ENCODE results near the gene ISG20L2.

ISG20L2 gene

DNA sequence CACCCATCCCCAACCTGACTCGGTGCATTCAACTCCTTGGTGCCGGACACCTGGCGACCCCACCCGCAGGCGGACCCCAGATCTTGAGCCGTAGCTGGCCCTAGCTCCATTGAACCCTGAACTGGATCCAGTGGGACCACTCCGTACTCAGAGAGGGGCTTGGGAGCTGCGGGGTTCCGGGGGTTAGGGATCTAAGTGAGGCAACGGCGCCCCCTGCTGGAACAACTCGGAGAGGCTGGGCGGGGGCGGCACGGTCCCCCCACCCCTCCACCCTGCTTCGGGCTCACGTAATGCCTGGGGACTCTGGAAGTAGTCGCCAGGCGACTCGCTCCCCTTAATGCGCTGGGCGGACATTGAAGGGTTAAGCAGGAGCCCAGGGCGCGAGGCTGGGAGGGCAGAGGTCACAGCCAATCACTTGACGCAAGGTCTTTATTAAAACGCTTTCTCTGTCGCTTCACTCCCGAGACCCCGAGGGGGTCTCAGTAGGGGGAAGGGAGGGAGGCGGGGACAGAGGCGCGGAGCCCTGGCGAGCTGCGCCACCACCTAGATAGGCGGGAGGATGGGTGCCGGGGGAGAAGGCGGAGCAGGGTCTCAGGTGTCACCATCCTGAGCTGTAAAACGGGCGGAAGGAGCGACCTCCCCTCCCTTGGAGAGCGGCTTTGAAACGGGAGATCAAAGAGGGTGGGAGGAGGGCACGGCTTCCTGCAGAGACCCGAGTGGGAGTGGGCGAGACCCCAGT lies 22.5 kb downstream of the ISG20L2 start:
- TF ChIP-seq, protein P1, sequence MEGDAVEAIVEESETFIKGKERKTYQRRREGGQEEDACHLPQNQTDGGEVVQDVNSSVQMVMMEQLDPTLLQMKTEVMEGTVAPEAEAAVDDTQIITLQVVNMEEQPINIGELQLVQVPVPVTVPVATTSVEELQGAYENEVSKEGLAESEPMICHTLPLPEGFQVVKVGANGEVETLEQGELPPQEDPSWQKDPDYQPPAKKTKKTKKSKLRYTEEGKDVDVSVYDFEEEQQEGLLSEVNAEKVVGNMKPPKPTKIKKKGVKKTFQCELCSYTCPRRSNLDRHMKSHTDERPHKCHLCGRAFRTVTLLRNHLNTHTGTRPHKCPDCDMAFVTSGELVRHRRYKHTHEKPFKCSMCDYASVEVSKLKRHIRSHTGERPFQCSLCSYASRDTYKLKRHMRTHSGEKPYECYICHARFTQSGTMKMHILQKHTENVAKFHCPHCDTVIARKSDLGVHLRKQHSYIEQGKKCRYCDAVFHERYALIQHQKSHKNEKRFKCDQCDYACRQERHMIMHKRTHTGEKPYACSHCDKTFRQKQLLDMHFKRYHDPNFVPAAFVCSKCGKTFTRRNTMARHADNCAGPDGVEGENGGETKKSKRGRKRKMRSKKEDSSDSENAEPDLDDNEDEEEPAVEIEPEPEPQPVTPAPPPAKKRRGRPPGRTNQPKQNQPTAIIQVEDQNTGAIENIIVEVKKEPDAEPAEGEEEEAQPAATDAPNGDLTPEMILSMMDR (IDR thresholded peaks at IDR 0.05; ENCODE audit: insufficient read depth, low read depth, low read length, missing control alignments): peak; percentile 77
- H3K4me3 ChIP-seq (ENCODE audit: low read depth, low read length): peak overlapping the region; percentile 50
- DNase-seq (ENCODE audit: low read depth): peak; percentile 54

DNA sequence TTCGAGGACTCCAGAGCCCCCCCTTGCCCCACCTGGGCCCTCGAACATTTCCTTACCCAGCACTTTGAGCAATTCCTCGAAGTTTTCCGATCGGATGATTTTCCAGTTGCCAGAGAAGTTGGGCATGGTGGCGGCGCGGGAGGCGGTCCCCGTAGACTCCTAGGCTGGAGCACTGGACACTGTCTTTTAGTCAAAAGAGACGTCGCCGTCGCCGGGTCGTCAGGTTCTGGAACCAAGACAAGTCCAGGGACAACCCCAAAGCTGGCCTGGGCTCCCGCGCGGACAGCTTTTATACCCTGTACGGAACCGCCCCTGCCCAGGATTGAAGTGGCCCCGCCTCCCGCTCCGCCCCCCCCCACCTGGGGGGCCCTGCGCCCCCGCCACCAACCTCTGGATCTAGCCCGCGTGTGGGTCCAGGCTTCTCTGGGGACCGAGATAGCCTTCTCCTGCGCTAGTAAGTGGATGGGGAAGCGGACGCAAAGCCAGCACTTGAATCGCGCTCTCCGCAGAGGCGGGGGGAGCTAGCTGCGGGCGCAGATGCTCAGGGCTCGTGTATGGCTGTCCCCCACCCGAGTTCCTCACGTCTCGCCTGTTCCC lies 23.1 kb downstream of the ISG20L2 start, which contains the start of gene CRABP2:
TSS of gene CRABP2 (minus strand) at position 263 of the 597 bp plus-strand sequence. CDS start at position 126, 137 bp downstream.
- no peak for DNase-seq (ENCODE audit: low read depth)

DNA sequence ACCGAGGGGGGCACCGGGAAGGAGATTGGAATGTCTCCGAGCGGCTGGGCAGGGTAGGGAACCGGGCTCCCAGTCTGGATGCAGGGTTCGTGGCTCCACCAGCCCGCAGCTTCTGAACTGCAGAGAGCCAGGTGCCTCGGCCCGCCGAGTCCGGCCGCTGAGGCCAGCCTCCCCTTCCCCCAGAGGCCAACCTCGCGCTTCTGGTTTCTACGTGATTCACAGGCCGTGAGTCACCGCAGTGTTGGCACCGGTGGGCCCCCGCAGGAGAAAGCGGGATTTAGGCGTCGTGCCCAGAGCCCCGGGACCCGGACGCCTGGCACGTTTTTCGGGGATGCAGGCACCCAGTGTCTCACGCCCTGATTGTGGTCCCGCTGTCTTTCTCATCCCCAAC lies 23.6 kb downstream of the ISG20L2 start:
- DNase-seq (ENCODE audit: low read depth): no peak
- TF ChIP-seq, protein P1 (IDR thresholded peaks at IDR 0.05; ENCODE audit: insufficient read depth, low read depth, low read length, missing control alignments): no peak
- no peak overlapping the region for H3K4me3 ChIP-seq (ENCODE audit: low read depth, low read length)

More for the DNA sequence above, 23.1 kb downstream of the ISG20L2 start, which contains the start of gene CRABP2:
- H3K4me3 ChIP-seq (ENCODE audit: low read depth, low read length): peak within 1 kb of the TSS; percentile 50
- TF ChIP-seq, protein P1 (IDR thresholded peaks at IDR 0.05; ENCODE audit: insufficient read depth, low read depth, low read length, missing control alignments): no peak

DNA sequence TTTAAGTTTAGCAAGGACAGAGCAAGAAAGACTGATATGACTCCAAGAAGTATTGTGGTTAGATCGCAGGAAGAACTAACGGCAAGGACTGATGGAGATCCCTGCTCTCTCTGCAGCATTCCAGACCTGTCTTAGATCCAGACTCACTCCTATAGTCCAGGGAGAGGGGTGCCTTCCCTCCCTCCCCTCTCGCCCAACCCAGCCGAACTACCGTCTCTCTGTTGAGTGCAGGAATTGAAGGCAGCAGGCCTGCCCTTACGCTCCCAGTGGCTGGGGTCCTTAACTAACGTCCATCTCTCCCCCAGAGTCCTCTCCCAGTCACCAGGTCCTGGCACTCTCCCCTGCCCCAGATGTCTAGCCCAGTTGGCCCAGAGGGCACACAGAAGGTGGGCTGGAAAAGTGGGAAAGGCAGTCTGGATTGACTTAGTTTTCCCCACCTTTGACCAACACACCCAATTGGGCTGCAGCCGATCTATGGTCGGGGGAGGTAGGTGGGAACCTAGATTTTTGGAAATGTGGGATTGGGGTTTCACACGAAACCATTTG lies 24.3 kb downstream of the ISG20L2 start:
- H3K4me3 ChIP-seq (ENCODE audit: low read depth, low read length): no peak overlapping the region
- no peak for DNase-seq (ENCODE audit: low read depth)
- TF ChIP-seq, protein P1 (IDR thresholded peaks at IDR 0.05; ENCODE audit: insufficient read depth, low read depth, low read length, missing control alignments): no peak

DNA sequence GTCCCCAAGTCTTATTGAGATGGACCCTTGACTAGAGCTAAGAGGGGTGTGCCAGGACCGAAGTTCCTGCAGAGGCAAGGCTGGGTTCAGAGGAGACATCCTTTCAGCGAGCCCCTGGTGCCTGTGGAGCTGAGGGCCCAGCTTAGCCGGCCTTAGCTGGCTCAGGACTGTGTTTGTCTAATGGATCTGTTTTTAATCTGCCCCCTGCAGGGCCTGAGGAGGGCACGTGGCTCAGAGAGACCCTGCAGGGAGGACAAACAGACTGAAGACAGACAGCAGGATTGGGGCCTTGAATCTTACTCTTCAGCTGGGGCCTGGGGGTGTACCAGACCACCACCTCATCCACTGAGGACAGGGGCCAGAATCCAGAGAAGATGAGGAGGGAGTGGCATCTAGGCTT lies 24.8 kb downstream of the ISG20L2 start:
- TF ChIP-seq, protein P1 (IDR thresholded peaks at IDR 0.05; ENCODE audit: insufficient read depth, low read depth, low read length, missing control alignments): no peak
- H3K4me3 ChIP-seq (ENCODE audit: low read depth, low read length): no peak overlapping the region
- DNase-seq (ENCODE audit: low read depth): no peak

DNA sequence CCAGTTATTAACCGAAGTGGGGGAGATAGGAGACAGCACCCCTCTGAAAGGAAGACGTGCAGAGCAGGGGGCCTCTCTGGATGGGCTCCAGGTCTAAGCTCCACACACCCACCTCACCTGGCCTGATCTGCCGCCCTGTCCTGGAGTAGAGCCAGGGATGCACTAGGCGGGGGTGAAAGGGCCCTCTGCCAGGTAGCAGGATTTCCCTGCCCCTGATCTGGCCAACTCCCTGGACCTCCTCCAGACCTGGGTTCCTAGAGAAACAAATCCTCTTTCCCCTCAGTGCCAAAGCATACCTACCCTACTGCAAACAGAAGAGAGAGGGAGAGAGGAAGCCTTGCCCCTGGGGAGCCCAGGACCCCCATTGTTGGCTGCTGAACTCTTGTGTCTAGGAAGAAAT lies 25.2 kb downstream of the ISG20L2 start:
- no peak overlapping the region for H3K4me3 ChIP-seq (ENCODE audit: low read depth, low read length)
- TF ChIP-seq, protein P1 (IDR thresholded peaks at IDR 0.05; ENCODE audit: insufficient read depth, low read depth, low read length, missing control alignments): no peak
- DNase-seq (ENCODE audit: low read depth): no peak
